IMR-90 (cell line): Measurements from ENCODE around the gene GBF1. TPM values are rescaled to one million over a fixed set of nuclear protein-coding genes. Genes with fewer than 3 reads are reported as not detected.

Experiments used
- ATAC-seq: fragments of 200-7000 bp; cut with Tn5 transposase; 2 replicates; pipeline ENCODE4 v1.9.1; 2020; ENCODE audit warnings: low read depth, mild to moderate bottlenecking, moderate library complexity
- BruUV-seq: library from RNA; stranded (reverse); fragments of 400-500 nt; replicated peaks from 2 replicates; lab custom pipeline; 2021; lab: Mats Ljungman, UMichigan
- CTCF ChIA-PET: fragments of 300-600 bp; formaldehyde crosslinking; extraction: SDS; loops from one replicate; lab custom pipeline; 2021; ENCODE audit warnings: antibody characterized with exemption; lab: Yijun Ruan, JAX
- POLR2A ChIA-PET: fragments of 300-600 bp; sonication (Branson Sonifier 250); formaldehyde crosslinking; loops from one replicate; lab custom pipeline; 2022; ENCODE audit warnings: antibody characterized with exemption; ENCODE audit not compliant: unreplicated experiment; lab: Charles Lee
- DNase-seq: peaks from one replicate; pipeline ENCODE4 v3.0.0; 2013
- H2AFZ ChIP-seq: replicated peaks from 2 replicates; pipeline ENCODE3; 2013; ENCODE audit warnings: low read length, mild to moderate bottlenecking; ENCODE audit not compliant: poor library complexity
- H2AK5ac ChIP-seq: 2 replicates; pipeline ENCODE4 v1.6.1; 2013; ENCODE audit warnings: low read depth, low read length, inconsistent platforms
- H2AK9ac ChIP-seq: replicated peaks from 2 replicates; pipeline ENCODE3; 2013; ENCODE audit warnings: mild to moderate bottlenecking, low read depth, low read length, moderate library complexity; ENCODE audit not compliant: poor library complexity
- H2BK120ac ChIP-seq: 2 replicates; pipeline ENCODE4 v1.6.1; 2013; ENCODE audit warnings: low read depth, low read length, inconsistent platforms
- H2BK15ac ChIP-seq: 3 replicates; pipeline ENCODE4 v1.6.1; 2013; ENCODE audit warnings: low read depth, low read length, inconsistent platforms
- H2BK20ac ChIP-seq: 2 replicates; pipeline ENCODE4 v1.6.1; 2013; ENCODE audit warnings: low read depth, mild to moderate bottlenecking, inconsistent platforms, low read length, moderate library complexity
- H2BK5ac ChIP-seq: 2 replicates; pipeline ENCODE4 v1.6.1; 2013; ENCODE audit warnings: mild to moderate bottlenecking, low read depth, low read length, inconsistent platforms; ENCODE audit not compliant: poor library complexity, severe bottlenecking
- H3K14ac ChIP-seq: replicated peaks from 2 replicates; pipeline ENCODE4 v1.6.1; 2013; ENCODE audit warnings: low read depth, low read length, inconsistent platforms
- H3K18ac ChIP-seq: 2 replicates; pipeline ENCODE4 v1.6.1; 2013; ENCODE audit warnings: low read depth, low read length, control low read depth
- H3K23ac ChIP-seq: 2 replicates; pipeline ENCODE4 v1.6.1; 2013; ENCODE audit warnings: low read depth, low read length, inconsistent platforms
- H3K27ac ChIP-seq: 2 replicates; pipeline ENCODE4 v1.5.1; 2013; ENCODE audit warnings: mild to moderate bottlenecking, control low read depth, low read length; ENCODE audit not compliant: insufficient read depth
- H3K27me3 ChIP-seq: 2 replicates; pipeline ENCODE4 v1.6.1; 2013; ENCODE audit warnings: low read length; ENCODE audit not compliant: control insufficient read depth, insufficient read depth
- H3K36me3 ChIP-seq: 2 replicates; pipeline ENCODE4 v1.6.1; 2013; ENCODE audit warnings: low read length, mixed read lengths; ENCODE audit not compliant: control insufficient read depth, insufficient read depth
- H3K4ac ChIP-seq: 2 replicates; pipeline ENCODE4 v1.6.1; 2013; ENCODE audit warnings: low read depth, low read length, inconsistent platforms
- H3K4me1 ChIP-seq: 2 replicates; pipeline ENCODE4 v1.6.1; 2013; ENCODE audit warnings: low read length, mixed read lengths; ENCODE audit not compliant: control insufficient read depth, insufficient read depth
- H3K4me2 ChIP-seq: 2 replicates; pipeline ENCODE4 v1.6.1; 2013; ENCODE audit warnings: low read depth, mild to moderate bottlenecking, control low read depth, low read length, moderate library complexity
- H3K4me3 ChIP-seq: 2 replicates; pipeline ENCODE4 v1.5.1; 2013; ENCODE audit warnings: low read depth, mild to moderate bottlenecking, control low read depth, low read length, moderate library complexity; ENCODE audit not compliant: insufficient read depth
- H3K56ac ChIP-seq: 2 replicates; pipeline ENCODE4 v1.6.1; 2013; ENCODE audit warnings: low read length, inconsistent platforms; ENCODE audit not compliant: insufficient read depth; ENCODE audit errors: extremely low read depth
- H3K79me1 ChIP-seq, 2 experiments: 2 replicates each; pipeline ENCODE4 v1.6.1; 2013; ENCODE audit warnings: low read length in 2 of 2, inconsistent platforms in 1 of 2, low read depth in 1 of 2
- H3K9ac ChIP-seq: 2 replicates; pipeline ENCODE4 v1.6.1; 2013; ENCODE audit warnings: low read depth, low read length, control low read depth
- H3K9me1 ChIP-seq: 2 replicates; pipeline ENCODE4 v1.6.1; 2013; ENCODE audit warnings: low read length, inconsistent platforms; ENCODE audit not compliant: insufficient read depth
- H3K9me3 ChIP-seq: 2 replicates; pipeline ENCODE4 v1.6.1; 2013; ENCODE audit warnings: low read length; ENCODE audit not compliant: control insufficient read depth, insufficient read depth
- H4K20me1 ChIP-seq: 2 replicates; pipeline ENCODE4 v1.6.1; 2013; ENCODE audit warnings: low read length, inconsistent platforms; ENCODE audit not compliant: insufficient read depth
- H4K5ac ChIP-seq: 2 replicates; pipeline ENCODE4 v1.6.1; 2013; ENCODE audit warnings: mild to moderate bottlenecking, low read depth, low read length, control low read depth
- H4K8ac ChIP-seq, 2 experiments: 2 replicates each; pipeline ENCODE4 v1.6.1; 2013; ENCODE audit warnings: low read depth in 2 of 2, low read length in 2 of 2, control low read depth in 1 of 2, inconsistent platforms in 1 of 2
- H4K91ac ChIP-seq: 2 replicates; pipeline ENCODE4 v1.6.1; 2013; ENCODE audit warnings: low read depth, low read length, inconsistent platforms; ENCODE audit not compliant: insufficient read depth
- CHD1 ChIP-seq: IDR thresholded peaks from 2 replicates; pipeline ENCODE4 v1.6.1; 2012; ENCODE audit warnings: low read depth, low read length, improper control_type of control experiment
- MAZ ChIP-seq: IDR thresholded peaks from 2 replicates; pipeline ENCODE4 v1.6.1; 2012; ENCODE audit warnings: low read depth, mild to moderate bottlenecking, low read length, improper control_type of control experiment, moderate library complexity, borderline replicate concordance
- RAD21 ChIP-seq: IDR thresholded peaks from 2 replicates; pipeline ENCODE4 v1.6.1; 2012; ENCODE audit warnings: low read length, improper control_type of control experiment
- WGBS, 2 experiments: methylation state at CpG; one replicate each; pipeline versions ENCODE4 v1.1.5 to v1.1.7; 2013; ENCODE audit warnings: missing lambda C conversion rate in 2 of 2; ENCODE audit not compliant: insufficient read length in 1 of 2; ENCODE audit errors: extremely low coverage in 2 of 2; 5-methylcytosine and 5-hydroxymethylcytosine counted together
- dilution Hi-C: fragments of 300-500 bp; cut with HindIII; formaldehyde crosslinking; loops from one replicate; pipeline ENCODE4 v1.14.3; 2018; ENCODE audit warnings: low sequenced_read_pairs; ENCODE audit not compliant: unreplicated experiment
- in situ Hi-C: fragments of 300-500 bp; cut with MboI; formaldehyde crosslinking; loops from 3 replicates; pipeline ENCODE4 v1.14.3; 2019; ENCODE audit warnings: low sequenced_read_pairs, inconsistent platforms, mixed read lengths
- intact Hi-C: fragments of 100-400 bp; cut with micrococcal nuclease; formaldehyde crosslinking; loops from 2 replicates; pipeline ENCODE4 v1.10.0; 2022
- polyA plus RNA-seq, 3 experiments: library from polyadenylated mRNA; depleted of rRNA; stranded (reverse); fragments of >200 nt; gene quantifications; 2 replicates each; pipeline ENCODE4 v1.2.3, GENCODE V29; 2012; ENCODE audit warnings: low replicate concordance in 1 of 3
- total RNA-seq: library from RNA; depleted of rRNA; stranded (reverse); fragments of >200 nt; gene quantifications from 2 replicates; pipeline ENCODE4 v1.2.3, GENCODE V29; 2012

GBF1 gene
- total and polyA plus RNA-seq, 2 of the 4 experiments (the other 2 are of a cell fraction): 38.7 to 40.1 TPM

DNA sequence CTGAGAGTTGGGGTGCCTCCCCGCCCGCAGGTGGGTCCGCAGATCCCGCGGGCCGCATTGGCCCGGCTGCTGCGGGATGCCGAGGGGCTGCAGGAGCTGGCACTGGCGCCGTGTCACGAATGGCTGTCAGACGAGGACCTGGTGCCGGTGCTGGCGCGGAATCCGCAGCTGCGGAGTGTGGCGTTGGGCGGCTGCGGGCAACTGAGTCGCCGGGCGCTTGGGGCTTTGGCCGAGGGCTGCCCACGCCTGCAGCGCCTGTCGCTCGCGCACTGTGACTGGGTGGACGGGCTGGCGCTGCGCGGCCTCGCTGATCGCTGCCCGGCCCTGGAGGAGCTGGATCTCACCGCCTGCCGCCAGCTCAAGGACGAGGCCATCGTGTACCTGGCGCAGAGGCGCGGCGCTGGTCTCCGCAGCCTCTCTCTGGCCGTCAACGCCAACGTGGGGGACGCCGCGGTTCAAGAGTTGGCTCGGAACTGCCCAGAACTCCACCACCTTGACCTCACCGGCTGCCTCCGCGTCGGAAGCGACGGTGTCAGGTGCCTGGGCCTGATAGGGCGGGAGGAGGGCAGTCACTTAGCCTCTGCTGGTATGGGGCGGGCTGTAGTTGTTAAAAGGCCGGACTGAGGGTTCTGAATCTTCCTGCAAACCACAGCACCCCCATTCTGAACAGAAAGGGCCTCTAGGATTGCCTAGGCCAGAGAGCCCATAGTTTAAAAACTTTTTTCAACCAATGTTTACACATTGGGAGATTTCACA, 176.6 kb downstream of the GBF1 start:
- in situ Hi-C loops: no loop called here
- Histone ChIP-seq H2AK5ac (peak overlapping the region; percentile 43; the same call in 1 of the 2 replicates), H3K18ac (no peak overlapping the region), H3K9me3 (no peaks in the 10 kb centered on the region), H3K36me3 (peaks cover 6% of the 10 kb centered on the region; the same call in 1 of the 2 replicates), H3K4me1 (peaks cover 9% of the 10 kb centered on the region), H4K91ac (no peak overlapping the region), H4K5ac (no peak overlapping the region), H4K20me1 (no peaks in the 10 kb centered on the region), H3K4me2 (peak overlapping the region; percentile 89), H3K4ac (peak overlapping the region; percentile 51; the same call in 1 of the 2 replicates), H2AFZ (peak overlapping the region; percentile 99), H3K27ac (peak overlapping the region; percentile 63; the same call in 1 of the 2 replicates), H3K4me3 (peak overlapping the region; percentile 55), H3K79me1 (peaks cover 0 to 37% of the 10 kb centered on the region in 2 experiments; a peak in 2 of 4 replicates), H3K9me1 (peaks cover 9% of the 10 kb centered on the region; the same call in 1 of the 2 replicates), H3K9ac (peak overlapping the region; percentile 69), H3K27me3 (peaks cover 13% of the 10 kb centered on the region; the same call in 1 of the 2 replicates), H2BK5ac (no peak overlapping the region), H2BK120ac (no peak overlapping the region), H3K23ac (no peak overlapping the region), H3K14ac (no peak overlapping the region), H2BK15ac (no peak overlapping the region), H2AK9ac (peak overlapping the region; percentile 88), H3K56ac (no peak overlapping the region), H4K8ac (peak overlapping the region in 1 of 2 experiments; percentile 93; a peak in 2 of 4 replicates), H2BK20ac (no peak overlapping the region)
- TF ChIP-seq RAD21 (no peak), MAZ (no peak), CHD1 (no peak)
- BruUV-seq: no TSS peak
- CTCF ChIA-PET: interaction anchor here (0.7 to 2.1 kb wide), 3 partner anchors 162 to 310 kb away, joined by 3 to 6 read pairs (median 3); no protein-coding TSS in a partner anchor
- intact Hi-C loops: loop anchor here (1.0 kb wide), 3 partner anchors 28 to 253 kb away; no protein-coding TSS in a partner anchor
- dilution Hi-C loops: no loop called here
- DNase-seq (no peak), ATAC-seq (peak; percentile 4; the same call in 1 of the 2 replicates)
- POLR2A ChIA-PET: interaction anchor here (0.8 kb wide), 1 partner anchor 11 kb away, joined by 17 read pairs; the partner anchor contains the start of gene CUEDC2
- 2% methylated on average over 45 of the region's 62 CpGs; no CpG with 5 or more reads in 1 of the 2 experiments for WGBS, 2 experiments
